Activated T-cell treated with anti-CD3 and anti-CD28 coated beads, Interleukin-2, amount 50 U/mL, for 72 hours (primary cell): ENCODE measurements around the gene PLCH1. TPM values are rescaled to one million over a fixed set of nuclear protein-coding genes. Genes with fewer than 3 reads are reported as not detected.
"Not testable (repeated sequence)": the region's sequence is repeated elsewhere in the genome, so short reads cannot be mapped to it uniquely, and the experiment has no call there.

Experiments
- ATAC-seq, 2 donors: fragments of 150-1000 bp; cut with Tn5 transposase; replicated peaks in 1 of 2; 2 replicates each; pipeline ENCODE4 v1.10.0; 2021; ENCODE audit warnings: moderate library complexity in 2 of 2, mild to moderate bottlenecking in 1 of 2
- DNase-seq, 2 donors: peaks; one replicate each; pipeline ENCODE4 v3.0.0; 2021 to 2022; ENCODE audit warnings: mixed read lengths in 1 of 2
- H3K27ac Mint-ChIP-seq: one replicate; pipeline ENCODE4 v1.8.0; 2022; ENCODE audit warnings: mild to moderate bottlenecking, moderate library complexity, mixed read lengths
- H3K27me3 Mint-ChIP-seq: one replicate; pipeline ENCODE4 v1.8.0; 2022; ENCODE audit warnings: low read depth, mixed read lengths
- H3K36me3 Mint-ChIP-seq, 2 donors: one replicate each; pipeline ENCODE4 v1.8.0; 2022; ENCODE audit warnings: mixed read lengths in 2 of 2, mild to moderate bottlenecking in 1 of 2; ENCODE audit not compliant: insufficient read depth in 2 of 2
- H3K4me1 Mint-ChIP-seq: one replicate; pipeline ENCODE4 v1.8.0; 2022; ENCODE audit warnings: low read depth, mixed read lengths
- H3K4me3 Mint-ChIP-seq, 2 donors: one replicate each; pipeline ENCODE4 v1.8.0; 2022; ENCODE audit warnings: mild to moderate bottlenecking in 2 of 2, mixed read lengths in 2 of 2, moderate library complexity in 2 of 2
- H3K9me3 Mint-ChIP-seq, 2 donors: one replicate each; pipeline ENCODE4 v1.8.0; 2022; ENCODE audit warnings: mixed read lengths in 2 of 2
- total RNA-seq, 2 donors: library from RNA; stranded (reverse); gene quantifications; one replicate each; pipeline ENCODE4 v1.2.3, GENCODE V29; 2022

PLCH1 gene
- total RNA-seq, 2 donors from 2014 or later: 0.14 to 1.1 TPM

GRCh38 chr3:155617346-155617925, 127.4 kb downstream of the PLCH1 start:
- Mint-ChIP-seq H3K4me1 (no peaks in the 10 kb centered on the region), H3K27ac (no peak overlapping the region), H3K9me3 (peaks cover 6 to 11% of the 10 kb centered on the region in 2 donors), H3K27me3 (no peaks in the 10 kb centered on the region), H3K4me3 (no peak overlapping the region), H3K36me3 (peaks cover 2% of the 10 kb centered on the region in 2 donors)
- DNase-seq: no peak
- no peak for ATAC-seq

- not testable (repeated sequence) for H3K27me3 Mint-ChIP-seq, H3K4me3 Mint-ChIP-seq, DNase-seq, H3K27ac Mint-ChIP-seq, ATAC-seq, H3K4me1 Mint-ChIP-seq, H3K36me3 Mint-ChIP-seq
- peaks cover 4 to 11% of the 10 kb centered on the region in 2 donors for H3K9me3 Mint-ChIP-seq
These were observed 129.7 kb downstream of the PLCH1 start for GRCh38 chr3:155615141-155615540.

- H3K36me3 Mint-ChIP-seq, H3K27me3 Mint-ChIP-seq, ATAC-seq, H3K4me3 Mint-ChIP-seq, H3K4me1 Mint-ChIP-seq, DNase-seq, H3K27ac Mint-ChIP-seq: not testable (repeated sequence)
- peaks cover 4 to 10% of the 10 kb centered on the region in 2 donors for H3K9me3 Mint-ChIP-seq
These were observed 130.5 kb downstream of the PLCH1 start for GRCh38 chr3:155614410-155614809.

- DNase-seq: no peak
- no peak overlapping the region for H3K4me3 Mint-ChIP-seq
- H3K36me3 Mint-ChIP-seq: peaks cover 2 to 6% of the 10 kb centered on the region in 2 donors
- H3K4me1 Mint-ChIP-seq: no peaks in the 10 kb centered on the region
- H3K27ac Mint-ChIP-seq: no peak overlapping the region
- H3K9me3 Mint-ChIP-seq: peaks cover 10 to 18% of the 10 kb centered on the region in 2 donors
- no peaks in the 10 kb centered on the region for H3K27me3 Mint-ChIP-seq
- no peak for ATAC-seq
These were observed 133.4 kb downstream of the PLCH1 start for GRCh38 chr3:155611456-155611855.

- Mint-ChIP-seq H3K27ac (no peak overlapping the region), H3K4me1 (no peaks in the 10 kb centered on the region), H3K36me3 (peaks cover 2 to 6% of the 10 kb centered on the region in 2 donors), H3K9me3 (peaks cover 6 to 13% of the 10 kb centered on the region in 2 donors), H3K4me3 (no peak overlapping the region), H3K27me3 (no peaks in the 10 kb centered on the region)
- no peak for ATAC-seq
- DNase-seq: no peak
These were observed 135.3 kb downstream of the PLCH1 start for GRCh38 chr3:155609586-155609985.

GRCh38 chr3:155608228-155608920, 136.5 kb downstream of the PLCH1 start:
- H3K9me3 Mint-ChIP-seq: peaks cover 6 to 9% of the 10 kb centered on the region in 2 donors
- H3K27ac Mint-ChIP-seq: no peak overlapping the region
- peaks cover 2 to 4% of the 10 kb centered on the region in 2 donors for H3K36me3 Mint-ChIP-seq
- DNase-seq: no peak
- ATAC-seq: no peak
- H3K27me3 Mint-ChIP-seq: no peaks in the 10 kb centered on the region
- H3K4me3 Mint-ChIP-seq: no peak overlapping the region
- H3K4me1 Mint-ChIP-seq: no peaks in the 10 kb centered on the region

GRCh38 chr3:155607761-155608160, 137.1 kb downstream of the PLCH1 start:
- peaks cover 6 to 9% of the 10 kb centered on the region in 2 donors for H3K9me3 Mint-ChIP-seq
- no peaks in the 10 kb centered on the region for H3K4me1 Mint-ChIP-seq
- H3K4me3 Mint-ChIP-seq: no peak overlapping the region
- no peak overlapping the region for H3K27ac Mint-ChIP-seq
- H3K36me3 Mint-ChIP-seq: peaks cover 2 to 4% of the 10 kb centered on the region in 2 donors
- no peaks in the 10 kb centered on the region for H3K27me3 Mint-ChIP-seq
- ATAC-seq (no peak), DNase-seq (no peak)

- no peaks in the 10 kb centered on the region for H3K27me3 Mint-ChIP-seq
- peaks cover 9% of the 10 kb centered on the region for H3K4me1 Mint-ChIP-seq
- H3K9me3 Mint-ChIP-seq: peaks cover 6 to 7% of the 10 kb centered on the region in 2 donors
- peaks cover 0 to 4% of the 10 kb centered on the region in 2 donors for H3K36me3 Mint-ChIP-seq
- no peak overlapping the region for H3K4me3 Mint-ChIP-seq
- ATAC-seq (no peak), DNase-seq (no peak)
- no peak overlapping the region for H3K27ac Mint-ChIP-seq
These were observed 139.3 kb downstream of the PLCH1 start for GRCh38 chr3:155605571-155605970.

- Mint-ChIP-seq H3K27me3 (no peaks in the 10 kb centered on the region), H3K4me3 (no peak overlapping the region), H3K4me1 (peaks cover 9% of the 10 kb centered on the region), H3K27ac (no peak overlapping the region), H3K9me3 (peaks cover 6 to 7% of the 10 kb centered on the region in 2 donors), H3K36me3 (peaks cover 0 to 4% of the 10 kb centered on the region in 2 donors)
- DNase-seq: no peak
- ATAC-seq: no peak
These were observed 139.9 kb downstream of the PLCH1 start for GRCh38 chr3:155604967-155605366.

- ATAC-seq: no peak
- Mint-ChIP-seq H3K9me3 (peaks cover 4% of the 10 kb centered on the region in 2 donors), H3K36me3 (peaks cover 0 to 2% of the 10 kb centered on the region in 2 donors), H3K4me1 (peaks cover 9% of the 10 kb centered on the region), H3K27me3 (no peaks in the 10 kb centered on the region), H3K4me3 (no peak overlapping the region), H3K27ac (no peak overlapping the region)
- DNase-seq: no peak
These were observed 140.7 kb downstream of the PLCH1 start for GRCh38 chr3:155604126-155604525.

- DNase-seq (no peak), ATAC-seq (no peak)
- Mint-ChIP-seq H3K9me3 (no peaks in the 10 kb centered on the region), H3K36me3 (no peaks in the 10 kb centered on the region), H3K4me3 (no peak overlapping the region), H3K27ac (no peak overlapping the region), H3K27me3 (no peaks in the 10 kb centered on the region), H3K4me1 (peaks cover 9% of the 10 kb centered on the region)
These were observed 141.6 kb downstream of the PLCH1 start for GRCh38 chr3:155603302-155603701.

GRCh38 chr3:155602307-155602706, 142.6 kb downstream of the PLCH1 start:
- Mint-ChIP-seq H3K27me3 (no peaks in the 10 kb centered on the region), H3K9me3 (no peaks in the 10 kb centered on the region), H3K4me3 (no peak overlapping the region), H3K4me1 (peaks cover 9% of the 10 kb centered on the region), H3K36me3 (no peaks in the 10 kb centered on the region), H3K27ac (no peak overlapping the region)
- ATAC-seq: peak; percentile 92 to 97
- DNase-seq: no peak

GRCh38 chr3:155598671-155599070, 146.2 kb downstream of the PLCH1 start:
- DNase-seq: no peak
- peaks cover 9% of the 10 kb centered on the region for H3K4me1 Mint-ChIP-seq
- no peaks in the 10 kb centered on the region for H3K27me3 Mint-ChIP-seq
- no peak for ATAC-seq
- H3K4me3 Mint-ChIP-seq: no peak overlapping the region
- no peaks in the 10 kb centered on the region for H3K9me3 Mint-ChIP-seq
- H3K27ac Mint-ChIP-seq: no peak overlapping the region
- no peaks in the 10 kb centered on the region for H3K36me3 Mint-ChIP-seq

GRCh38 chr3:155596615-155597014, 148.3 kb downstream of the PLCH1 start:
- no peaks in the 10 kb centered on the region for H3K9me3 Mint-ChIP-seq
- H3K27me3 Mint-ChIP-seq: no peaks in the 10 kb centered on the region
- ATAC-seq (no peak), DNase-seq (no peak)
- H3K4me1 Mint-ChIP-seq: peaks cover 1% of the 10 kb centered on the region
- H3K36me3 Mint-ChIP-seq: no peaks in the 10 kb centered on the region
- H3K4me3 Mint-ChIP-seq: no peak overlapping the region
- no peak overlapping the region for H3K27ac Mint-ChIP-seq
